ENCODE results near the gene PLBD1. TPM values are rescaled to one million over a fixed set of nuclear protein-coding genes. Genes with fewer than 3 reads are reported as not detected.

PLBD1 gene
- total RNA-seq, 1 donor from 2014 or later: 106 TPM

- Histone ChIP-seq H3K4me3 (no peak overlapping the region), H3K27me3 (ENCODE audit: low read depth) (no peaks in the 10 kb centered on the region), H3K36me3 (no peaks in the 10 kb centered on the region), H3K9me3 (no peaks in the 10 kb centered on the region), H3K4me1 (peaks cover 9% of the 10 kb centered on the region), H3K27ac (no peak overlapping the region)
- ATAC-seq: no peak
- no peak for TF ChIP-seq CTCF (IDR thresholded peaks at IDR 0.05)
- DNase-seq: no peak
- intact Hi-C loops (cut with DNase I): no loop called here
Measured at GRCh38 chr12:14564336-14564959, 3.2 kb downstream of the PLBD1 start.

- intact Hi-C loops (cut with DNase I): no loop called here
- Histone ChIP-seq H3K36me3 (no peaks in the 10 kb centered on the region), H3K4me3 (no peak overlapping the region), H3K9me3 (no peaks in the 10 kb centered on the region), H3K4me1 (peaks cover 13% of the 10 kb centered on the region), H3K27me3 (ENCODE audit: low read depth) (no peaks in the 10 kb centered on the region), H3K27ac (no peak overlapping the region)
- no peak for ATAC-seq
- DNase-seq: no peak
- no peak for TF ChIP-seq CTCF (IDR thresholded peaks at IDR 0.05)
Measured at GRCh38 chr12:14563046-14563445, 4.6 kb downstream of the PLBD1 start.

- Histone ChIP-seq H3K27me3 (ENCODE audit: low read depth) (no peaks in the 10 kb centered on the region), H3K4me1 (peaks cover 13% of the 10 kb centered on the region), H3K4me3 (no peak overlapping the region), H3K27ac (no peak overlapping the region), H3K9me3 (no peaks in the 10 kb centered on the region), H3K36me3 (no peaks in the 10 kb centered on the region)
- intact Hi-C loops (cut with DNase I): no loop called here
- TF ChIP-seq CTCF (IDR thresholded peaks at IDR 0.05): no peak
- DNase-seq (peak; percentile 57), ATAC-seq (no peak)
Measured at GRCh38 chr12:14562279-14562678, 5.4 kb downstream of the PLBD1 start.

- TF ChIP-seq CTCF (IDR thresholded peaks at IDR 0.05): no peak
- Histone ChIP-seq H3K4me3 (no peak overlapping the region), H3K36me3 (no peaks in the 10 kb centered on the region), H3K4me1 (peaks cover 13% of the 10 kb centered on the region), H3K27me3 (ENCODE audit: low read depth) (no peaks in the 10 kb centered on the region), H3K27ac (no peak overlapping the region), H3K9me3 (no peaks in the 10 kb centered on the region)
- intact Hi-C loops (cut with DNase I): no loop called here
- ATAC-seq (no peak), DNase-seq (no peak)
Measured at GRCh38 chr12:14561677-14562238, 5.9 kb downstream of the PLBD1 start.

- no peak overlapping the region for H3K4me3 ChIP-seq
- no peak for TF ChIP-seq CTCF (IDR thresholded peaks at IDR 0.05)
- DNase-seq (no peak), ATAC-seq (no peak)
- H3K27me3 ChIP-seq (ENCODE audit: low read depth): no peaks in the 10 kb centered on the region
- peaks cover 13% of the 10 kb centered on the region for H3K4me1 ChIP-seq
- H3K9me3 ChIP-seq: no peaks in the 10 kb centered on the region
- intact Hi-C loops (cut with DNase I): no loop called here
- no peak overlapping the region for H3K27ac ChIP-seq
- no peaks in the 10 kb centered on the region for H3K36me3 ChIP-seq
Measured at GRCh38 chr12:14560904-14561574, 6.6 kb downstream of the PLBD1 start.

All from lower lobe of right lung (tissue), 2 donors.